HCT116 (cell line): ENCODE measurements around the gene POLE. TPM values are rescaled to one million over a fixed set of nuclear protein-coding genes. Genes with fewer than 3 reads are reported as not detected.

Source experiments
- ATAC-seq: fragments of 200-7000 bp; cut with Tn5 transposase; 2 replicates; pipeline ENCODE4 v1.9.1; 2020; ENCODE audit warnings: mild to moderate bottlenecking, moderate library complexity
- BruUV-seq: library from RNA; stranded (reverse); fragments of 400-500 nt; replicated peaks from 2 replicates; lab custom pipeline; 2021; lab: Mats Ljungman, UMichigan
- CTCF ChIA-PET: fragments of 300-600 bp; sonication (Branson Sonifier 250); formaldehyde crosslinking; loops from one replicate; lab custom pipeline; 2021; ENCODE audit warnings: antibody characterized with exemption; lab: Charles Lee
- POLR2A ChIA-PET: fragments of 300-600, 350-600 bp; sonication (Branson Sonifier 250); formaldehyde crosslinking; loops from one replicate; lab custom pipeline; 2021; ENCODE audit warnings: antibody characterized with exemption; lab: Charles Lee
- RAD21 ChIA-PET, 2 experiments: fragments of 300-600 bp; sonication (Branson Sonifier 250); formaldehyde crosslinking; loops; one replicate each; lab custom pipeline; 2023; ENCODE audit warnings: low total read pairs in 2 of 2; ENCODE audit not compliant: uncharacterized antibody in 2 of 2, unreplicated experiment in 2 of 2, low non-redundant PET in 1 of 2; lab: Charles Lee
- DNase-seq: peaks from one replicate; pipeline ENCODE4 v3.0.0-alpha.2; 2010; ENCODE audit warnings: low read depth, low spot score
- H2AFZ ChIP-seq: fragments of 200-600 bp; shearing (Covaris generic), sonication (generic); 2 replicates; pipeline ENCODE4 v1.6.1; 2017; ENCODE audit warnings: low read depth, mixed run types, mixed read lengths, antibody characterized with exemption, low read length; ENCODE audit not compliant: poor library complexity, severe bottlenecking
- H3K27ac ChIP-seq: 2 replicates; pipeline ENCODE4 v1.5.1; 2012; ENCODE audit warnings: low read depth, low read length
- H3K27me3 ChIP-seq: fragments of 200-600 bp; sonication (generic); 2 replicates; pipeline ENCODE4 v1.6.1; 2016; ENCODE audit warnings: mixed run types, low read length, mixed read lengths; ENCODE audit not compliant: insufficient read depth
- H3K36me3 ChIP-seq, 2 experiments: fragments of 200-500 bp in 1 of 2; fragments of 200-600 bp in 1 of 2; sonication (Bioruptor generic) in 1 of 2; sonication (generic) in 1 of 2; 2 replicates each; pipeline versions ENCODE4 v1.5.1 to v1.6.1; 2014 to 2016; ENCODE audit warnings: low read length in 2 of 2, inconsistent platforms in 1 of 2, mixed read lengths in 1 of 2, mixed run types in 1 of 2; ENCODE audit not compliant: insufficient read depth in 2 of 2, control insufficient read depth in 1 of 2
- H3K4me1 ChIP-seq, 2 experiments: fragments of 200-600 bp in 1 of 2; sonication (generic) in 1 of 2; 2 replicates each; pipeline versions ENCODE4 v1.5.1 to v1.6.1; 2012 to 2017; ENCODE audit warnings: low read length in 2 of 2, inconsistent platforms in 1 of 2, mild to moderate bottlenecking in 1 of 2, mixed read lengths in 1 of 2, mixed run types in 1 of 2, moderate library complexity in 1 of 2; ENCODE audit not compliant: insufficient read depth in 2 of 2, control insufficient read depth in 1 of 2
- H3K4me2 ChIP-seq: fragments of 200-600 bp; sonication (generic); 2 replicates; pipeline ENCODE4 v1.6.1; 2017; ENCODE audit warnings: mixed run types, low read length, mixed read lengths
- H3K4me3 ChIP-seq, 2 experiments: fragments of 200-600 bp in 1 of 2; sonication (generic) in 1 of 2; replicated peaks in 1 of 2; 2 replicates each; pipeline ENCODE4 v1.5.1; 2011 to 2016; ENCODE audit warnings: low read length in 2 of 2, control low read depth in 1 of 2, low read depth in 1 of 2, mild to moderate bottlenecking in 1 of 2, mixed read lengths in 1 of 2, mixed run types in 1 of 2
- H3K79me2 ChIP-seq: fragments of 200-600 bp; sonication (generic); 2 replicates; pipeline ENCODE4 v1.6.1; 2017; ENCODE audit warnings: mild to moderate bottlenecking, mixed run types, low read length, moderate library complexity, mixed read lengths; ENCODE audit not compliant: insufficient read depth
- H3K9ac ChIP-seq: fragments of 200-600 bp; sonication (generic); 2 replicates; pipeline ENCODE4 v1.6.1; 2016; ENCODE audit warnings: low read length, mixed read lengths
- H3K9me2 ChIP-seq: fragments of 200-600 bp; sonication (generic), shearing (Covaris generic); 2 replicates; pipeline ENCODE4 v1.6.1; 2017; ENCODE audit warnings: mixed run types, mild to moderate bottlenecking, moderate library complexity; ENCODE audit not compliant: insufficient read depth
- H3K9me3 ChIP-seq, 2 experiments: fragments of 200-500 bp in 1 of 2; fragments of 200-600 bp in 1 of 2; sonication (Bioruptor generic) in 1 of 2; sonication (generic) in 1 of 2; 2 replicates each; pipeline ENCODE4 v1.6.1; 2014 to 2017; ENCODE audit warnings: low read length in 2 of 2, mixed read lengths in 2 of 2, inconsistent platforms in 1 of 2, low read depth in 1 of 2, mild to moderate bottlenecking in 1 of 2, mixed run types in 1 of 2, moderate library complexity in 1 of 2; ENCODE audit not compliant: control insufficient read depth in 1 of 2, insufficient read depth in 1 of 2
- H4K20me1 ChIP-seq: fragments of 200-600 bp; sonication (generic), shearing (Covaris generic); 2 replicates; pipeline ENCODE4 v1.6.1; 2017; ENCODE audit warnings: mixed run types, mild to moderate bottlenecking, moderate library complexity; ENCODE audit not compliant: insufficient read depth
- EGR1 ChIP-seq: IDR thresholded peaks from 2 replicates; pipeline ENCODE4 v1.6.1; 2012; ENCODE audit warnings: low read depth
- ELF1 ChIP-seq: IDR thresholded peaks from 2 replicates; pipeline ENCODE4 v1.6.1; 2012; ENCODE audit warnings: low read depth, borderline replicate concordance
- FOSL1 ChIP-seq: IDR thresholded peaks from 2 replicates; pipeline ENCODE4 v1.6.1; 2012; ENCODE audit warnings: low read depth
- POLR2A ChIP-seq: IDR thresholded peaks from 2 replicates; pipeline ENCODE4 v1.7.0; 2011; ENCODE audit warnings: borderline replicate concordance; ENCODE audit not compliant: insufficient read depth, insufficient read length; ENCODE audit errors: extremely low read depth
- POLR2AphosphoS5 ChIP-seq: IDR thresholded peaks from 2 replicates; pipeline ENCODE4 v1.6.1; 2011; ENCODE audit warnings: mild to moderate bottlenecking, low read depth, low read length, moderate library complexity
- RAD21 ChIP-seq: IDR thresholded peaks from 2 replicates; pipeline ENCODE4 v1.6.1; 2012; ENCODE audit warnings: low read depth, mild to moderate bottlenecking
- SP1 ChIP-seq: IDR thresholded peaks from 2 replicates; pipeline ENCODE4 v1.6.1; 2012; ENCODE audit warnings: low read depth
- SRF ChIP-seq: IDR thresholded peaks from 2 replicates; pipeline ENCODE4 v1.6.1; 2012; ENCODE audit warnings: low read depth
- YY1 ChIP-seq: IDR thresholded peaks from 2 replicates; pipeline ENCODE4 v1.6.1; 2011; ENCODE audit warnings: low read length, low read depth, moderate library complexity, mild to moderate bottlenecking; ENCODE audit not compliant: insufficient replicate concordance; ENCODE audit errors: extremely low read depth
- ZNF274 ChIP-seq: fragments of 200-500 bp; sonication (Bioruptor generic); IDR thresholded peaks from 2 replicates; pipeline ENCODE4 v1.6.1; 2014; ENCODE audit warnings: mild to moderate bottlenecking, low read depth, low read length, inconsistent platforms
- intact Hi-C: fragments of 100-400 bp; cut with micrococcal nuclease; formaldehyde crosslinking; loops from 2 replicates; pipeline ENCODE4 v1.10.0; 2022
- total RNA-seq: library from RNA; stranded (reverse); gene quantifications from one replicate; pipeline ENCODE4 v1.2.1, GENCODE V29; 2021; ENCODE audit not compliant: unreplicated experiment
- TF ChIP-seq, protein P1 (sequence below): IDR thresholded peaks from 2 replicates; pipeline ENCODE4 v1.6.1; 2012; ENCODE audit warnings: low read depth
- TF ChIP-seq, protein P2 (sequence below): IDR thresholded peaks from 2 replicates; pipeline ENCODE4 v1.6.1; 2012

The POLE gene
- total RNA-seq, 1 experiment from 2014 or later, result 128 TPM

DNA sequence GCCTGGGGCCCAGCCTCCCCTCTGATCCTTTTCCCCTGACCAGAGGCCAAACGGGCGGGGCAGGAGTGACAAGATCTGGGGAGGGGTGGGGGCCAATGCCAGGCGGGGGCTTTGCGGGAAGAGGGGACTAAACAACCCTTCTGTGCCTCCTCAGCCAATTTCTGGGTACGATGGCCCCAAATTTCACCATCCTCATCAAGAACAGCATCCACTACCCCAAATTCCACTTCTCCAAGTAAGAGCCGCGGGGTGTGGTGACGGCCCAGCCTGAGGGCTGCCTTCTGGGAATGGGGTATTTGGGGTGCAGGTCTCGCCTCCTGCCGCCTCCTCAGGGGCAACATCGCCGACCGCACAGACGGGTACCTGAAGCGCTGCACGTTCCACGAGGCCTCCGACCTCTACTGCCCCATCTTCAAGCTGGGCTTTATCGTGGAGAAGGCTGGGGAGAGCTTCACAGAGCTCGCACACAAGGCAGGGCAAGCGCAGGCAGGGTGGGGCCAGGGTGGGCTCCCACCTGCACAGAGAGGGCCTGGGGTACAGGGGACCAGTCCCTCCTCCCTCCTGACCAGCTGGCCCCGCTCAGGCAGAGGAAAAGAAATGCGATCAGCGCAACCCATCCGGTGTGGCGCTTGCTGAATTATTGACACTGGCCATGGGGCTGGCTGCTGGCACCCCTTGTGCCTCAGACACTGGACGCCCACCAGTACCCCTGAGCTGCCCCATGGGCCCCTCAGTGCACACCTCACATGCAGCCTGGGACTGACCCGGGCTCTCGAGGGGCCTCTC is 66.8 kb downstream of the POLE start:
- Histone ChIP-seq H3K9me3 (no peaks in the 10 kb centered on the region), H3K4me2 (no peak overlapping the region), H2AFZ (no peak overlapping the region), H3K27ac (no peak overlapping the region), H3K27me3 (no peaks in the 10 kb centered on the region), H4K20me1 (no peaks in the 10 kb centered on the region), H3K9ac (no peak overlapping the region), H3K9me2 (no peaks in the 10 kb centered on the region), H3K36me3 (peaks cover 3 to 11% of the 10 kb centered on the region in 2 experiments; a peak in 2 of 4 replicates), H3K79me2 (no peaks in the 10 kb centered on the region)
- no TSS peak for BruUV-seq
- POLR2A ChIA-PET, result no interaction called here
- CTCF ChIA-PET, result no interaction called here
- RAD21 ChIA-PET, result no interaction called here
- no peak for DNase-seq
- peak; percentile 8; the same call in 1 of the 2 replicates for ATAC-seq
- no peak for TF ChIP-seq EGR1
- TF ChIP-seq SP1, result no peak
- TF ChIP-seq RAD21, result no peak
- TF ChIP-seq, protein P1, sequence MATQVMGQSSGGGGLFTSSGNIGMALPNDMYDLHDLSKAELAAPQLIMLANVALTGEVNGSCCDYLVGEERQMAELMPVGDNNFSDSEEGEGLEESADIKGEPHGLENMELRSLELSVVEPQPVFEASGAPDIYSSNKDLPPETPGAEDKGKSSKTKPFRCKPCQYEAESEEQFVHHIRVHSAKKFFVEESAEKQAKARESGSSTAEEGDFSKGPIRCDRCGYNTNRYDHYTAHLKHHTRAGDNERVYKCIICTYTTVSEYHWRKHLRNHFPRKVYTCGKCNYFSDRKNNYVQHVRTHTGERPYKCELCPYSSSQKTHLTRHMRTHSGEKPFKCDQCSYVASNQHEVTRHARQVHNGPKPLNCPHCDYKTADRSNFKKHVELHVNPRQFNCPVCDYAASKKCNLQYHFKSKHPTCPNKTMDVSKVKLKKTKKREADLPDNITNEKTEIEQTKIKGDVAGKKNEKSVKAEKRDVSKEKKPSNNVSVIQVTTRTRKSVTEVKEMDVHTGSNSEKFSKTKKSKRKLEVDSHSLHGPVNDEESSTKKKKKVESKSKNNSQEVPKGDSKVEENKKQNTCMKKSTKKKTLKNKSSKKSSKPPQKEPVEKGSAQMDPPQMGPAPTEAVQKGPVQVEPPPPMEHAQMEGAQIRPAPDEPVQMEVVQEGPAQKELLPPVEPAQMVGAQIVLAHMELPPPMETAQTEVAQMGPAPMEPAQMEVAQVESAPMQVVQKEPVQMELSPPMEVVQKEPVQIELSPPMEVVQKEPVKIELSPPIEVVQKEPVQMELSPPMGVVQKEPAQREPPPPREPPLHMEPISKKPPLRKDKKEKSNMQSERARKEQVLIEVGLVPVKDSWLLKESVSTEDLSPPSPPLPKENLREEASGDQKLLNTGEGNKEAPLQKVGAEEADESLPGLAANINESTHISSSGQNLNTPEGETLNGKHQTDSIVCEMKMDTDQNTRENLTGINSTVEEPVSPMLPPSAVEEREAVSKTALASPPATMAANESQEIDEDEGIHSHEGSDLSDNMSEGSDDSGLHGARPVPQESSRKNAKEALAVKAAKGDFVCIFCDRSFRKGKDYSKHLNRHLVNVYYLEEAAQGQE, result no peak
- TF ChIP-seq ELF1, result no peak
- TF ChIP-seq FOSL1, result no peak
- TF ChIP-seq POLR2A, result no peak
- TF ChIP-seq, protein P2, sequence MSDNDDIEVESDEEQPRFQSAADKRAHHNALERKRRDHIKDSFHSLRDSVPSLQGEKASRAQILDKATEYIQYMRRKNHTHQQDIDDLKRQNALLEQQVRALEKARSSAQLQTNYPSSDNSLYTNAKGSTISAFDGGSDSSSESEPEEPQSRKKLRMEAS, result no peak
- TF ChIP-seq POLR2AphosphoS5, result no peak
- no peak for TF ChIP-seq ZNF274
- no peak for TF ChIP-seq YY1
- no peak for TF ChIP-seq SRF
- TF ChIP-seq, all 23 proteins: peak for 0
- intact Hi-C loops, result no loop called here
- Histone ChIP-seq H3K4me1 (peaks cover 0 to 14% of the 10 kb centered on the region in 2 experiments; a peak in 1 of 4 replicates), H3K4me3 (no peak overlapping the region)
